ENCODE results near the gene RPTOR.

DNA sequence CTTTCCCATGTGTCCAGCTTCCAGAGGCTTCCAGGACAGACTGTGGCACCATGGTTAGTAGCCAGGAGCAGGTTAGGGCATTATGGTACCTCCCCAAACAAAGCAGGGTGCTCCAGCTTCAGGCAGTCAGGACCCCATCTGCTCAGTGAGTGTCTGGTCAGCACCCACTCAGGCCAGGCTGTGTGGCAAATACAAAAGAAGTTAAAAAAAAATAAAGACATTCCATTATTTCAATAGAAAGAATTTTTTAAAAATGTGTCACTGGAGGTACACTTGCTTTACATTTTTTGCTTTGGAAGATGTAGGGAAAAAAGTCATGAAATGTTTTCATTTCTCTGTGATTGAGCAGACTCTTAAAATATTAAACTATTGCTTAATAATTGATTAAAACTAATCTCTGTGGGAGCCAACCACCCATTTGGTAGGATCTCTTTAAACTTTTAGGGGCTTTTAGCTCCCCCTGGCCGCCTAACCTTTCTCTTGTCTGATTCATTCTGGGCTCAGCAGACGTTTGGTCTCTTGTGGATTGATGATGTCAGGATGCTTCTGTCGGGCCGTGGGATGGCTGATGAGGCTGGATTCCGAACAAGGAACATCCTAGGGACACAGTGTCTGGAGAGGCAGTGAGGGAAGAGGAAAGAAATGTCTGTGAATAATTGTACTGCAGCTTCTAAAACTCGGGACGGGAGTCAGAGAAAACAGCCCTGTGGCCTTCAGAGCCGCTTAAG, 39.8 kb upstream of the RPTOR start:
- TF ChIP-seq EZH2 (IDR thresholded peaks at IDR 0.05): no peak
- TF ChIP-seq POLR2AphosphoS5 (IDR thresholded peaks at IDR 0.05; ENCODE audit: borderline replicate concordance, low read depth, low read length): no peak
